Fibroblast of the aortic adventitia (primary cell): ENCODE measurements around the gene HSPG2. TPM values are rescaled to one million over a fixed set of nuclear protein-coding genes. Genes with fewer than 3 reads are reported as not detected.

Source experiments
- DNase-seq: peaks from one replicate; pipeline ENCODE4 v3.0.0-alpha.2; 2010; ENCODE audit warnings: low read depth
- H3K4me3 ChIP-seq: 2 replicates; pipeline ENCODE4 v1.5.1; 2011; ENCODE audit warnings: low read depth, mild to moderate bottlenecking, control low read depth, low read length, moderate library complexity
- CTCF ChIP-seq: IDR thresholded peaks from 2 replicates; pipeline ENCODE4 v1.5.1; 2011; ENCODE audit warnings: mild to moderate bottlenecking, low read length, control low read depth, inconsistent platforms; ENCODE audit not compliant: insufficient read depth
- total RNA-seq: library from RNA; depleted of rRNA; stranded (reverse); fragments of >200 nt; gene quantifications from 2 replicates; pipeline ENCODE4 v1.2.3, GENCODE V29; 2012; ENCODE audit warnings: low replicate concordance

Gene HSPG2
- total RNA-seq, 1 donor, result 164 TPM

DNA sequence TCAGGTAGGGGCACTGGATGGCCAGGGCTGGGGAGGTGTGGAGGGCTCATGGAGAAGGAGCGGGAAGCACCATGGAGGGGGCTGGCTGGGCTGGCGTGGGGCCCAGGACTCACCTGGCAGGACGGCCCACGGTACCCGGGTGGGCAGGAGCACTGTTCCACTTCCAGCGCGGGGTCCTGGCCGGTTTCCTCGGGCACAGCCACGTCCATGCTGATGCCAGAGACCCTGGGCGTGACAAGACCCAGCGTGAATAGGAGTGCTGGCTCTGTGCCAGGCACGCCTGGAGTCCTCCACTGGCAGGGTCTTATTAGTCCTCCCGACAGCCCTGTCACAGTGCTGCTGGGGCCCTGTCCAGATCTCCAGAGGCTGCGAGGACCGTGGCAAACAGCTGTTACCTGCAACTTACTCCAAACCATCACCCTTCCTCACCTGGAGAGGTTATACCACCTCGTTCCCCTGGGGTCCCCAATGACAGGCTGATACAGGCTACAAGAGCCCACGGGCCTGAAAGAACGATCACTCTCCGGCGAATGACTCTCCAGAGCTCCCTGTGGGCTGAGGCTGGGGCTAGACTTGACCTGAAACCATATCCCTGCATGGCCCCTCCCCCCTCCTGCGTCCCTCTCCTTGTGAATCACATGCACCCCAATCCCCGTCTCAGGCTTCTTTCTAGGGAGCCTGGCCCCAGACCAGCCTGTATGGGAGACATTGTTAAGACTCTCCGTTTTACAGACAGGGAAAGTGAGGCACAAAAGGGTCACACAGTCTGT is 62.1 kb downstream of the HSPG2 start:
- H3K4me3 ChIP-seq, result no peak overlapping the region
- no peak for DNase-seq
- no peak for TF ChIP-seq CTCF

GRCh38 chr1:21874328-21874727 is 62.8 kb downstream of the HSPG2 start:
- TF ChIP-seq CTCF, result no peak
- no peak overlapping the region for H3K4me3 ChIP-seq
- no peak for DNase-seq

- TF ChIP-seq CTCF, result no peak
- H3K4me3 ChIP-seq, result no peak overlapping the region
- DNase-seq, result no peak
Measured at GRCh38 chr1:21873761-21874160, 63.3 kb downstream of the HSPG2 start.

- no peak for TF ChIP-seq CTCF
- H3K4me3 ChIP-seq, result no peak overlapping the region
- no peak for DNase-seq
Measured at GRCh38 chr1:21873174-21873573, 63.9 kb downstream of the HSPG2 start.

DNA sequence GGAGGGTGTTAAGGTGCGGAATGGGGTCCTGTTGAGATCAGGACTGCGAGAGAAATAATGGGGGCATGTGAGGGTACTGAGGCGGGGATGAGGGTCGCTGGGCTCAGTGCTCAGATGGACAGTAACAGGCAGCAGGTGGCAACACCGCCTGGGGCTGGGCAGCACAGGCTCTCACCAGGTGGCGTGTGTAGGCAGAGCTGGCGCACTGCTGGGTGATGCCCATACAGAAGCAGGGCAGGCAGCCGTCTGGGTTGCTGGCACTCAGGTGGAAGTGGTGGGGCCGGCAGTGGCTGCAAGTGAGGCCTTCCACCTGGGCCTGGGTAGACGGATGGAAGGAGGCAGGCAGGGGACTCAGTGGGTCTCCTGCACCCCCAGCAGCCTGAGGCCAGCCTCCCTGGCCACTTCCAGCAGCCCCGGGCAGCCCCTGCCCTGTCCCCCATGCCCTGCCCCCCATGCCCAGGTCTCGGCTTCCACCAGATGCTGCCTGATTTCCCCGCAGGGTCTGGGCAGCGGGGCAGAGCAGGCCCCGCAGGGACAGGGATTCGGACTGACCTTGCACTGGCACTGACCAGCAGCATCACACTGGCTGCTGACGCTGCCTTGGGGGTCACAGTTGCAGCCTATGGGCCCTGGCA is 64.5 kb downstream of the HSPG2 start:
- no peak for DNase-seq
- no peak overlapping the region for H3K4me3 ChIP-seq
- TF ChIP-seq CTCF, result no peak

GRCh38 chr1:21871943-21872342 is 65.2 kb downstream of the HSPG2 start:
- TF ChIP-seq CTCF, result no peak
- no peak for DNase-seq
- no peak overlapping the region for H3K4me3 ChIP-seq
